WTC11 (cell line): ENCODE data around the gene LOC101059915.
"Not testable (repeated sequence)": the region's sequence is repeated elsewhere in the genome, so short reads cannot be mapped to it uniquely, and the experiment has no call there.

Experiments
- ATAC-seq: fragments of 200-7000 bp; cut with Tn5 transposase; 2 replicates; pipeline ENCODE4 v1.10.0; 2021; ENCODE audit warnings: mild to moderate bottlenecking, moderate library complexity
- CTCF ChIA-PET: fragments of 300-600 bp; sonication (Branson Sonifier 250); formaldehyde crosslinking; loops from one replicate; lab custom pipeline; 2021; ENCODE audit warnings: antibody characterized with exemption; lab: Charles Lee
- POLR2A ChIA-PET: fragments of 350-600 bp; sonication (Branson Sonifier 250); formaldehyde crosslinking; loops from one replicate; lab custom pipeline; 2021; ENCODE audit warnings: antibody characterized with exemption; lab: Charles Lee
- DNase-seq: peaks from one replicate; pipeline ENCODE4 v3.0.0; 2021; ENCODE audit warnings: low spot score
- H3K27ac Mint-ChIP-seq: 2 replicates; pipeline ENCODE4 v1.8.0; 2021; ENCODE audit warnings: mixed read lengths
- H3K27me3 Mint-ChIP-seq: 2 replicates; pipeline ENCODE4 v1.8.0; 2021; ENCODE audit warnings: low read depth, mild to moderate bottlenecking, moderate library complexity, mixed read lengths
- H3K36me3 Mint-ChIP-seq: 2 replicates; pipeline ENCODE4 v1.8.0; 2021; ENCODE audit warnings: mixed read lengths
- H3K4me1 Mint-ChIP-seq: 2 replicates; pipeline ENCODE4 v1.8.0; 2022; ENCODE audit warnings: mixed read lengths
- H3K4me3 Mint-ChIP-seq: 2 replicates; pipeline ENCODE4 v1.8.0; 2021; ENCODE audit warnings: mild to moderate bottlenecking, moderate library complexity, mixed read lengths
- H3K9me3 Mint-ChIP-seq: 2 replicates; pipeline ENCODE4 v1.8.0; 2021; ENCODE audit warnings: mixed read lengths
- AFF4 ChIP-seq: sonication (generic); formaldehyde crosslinking; IDR thresholded peaks from 2 replicates; pipeline ENCODE4 v1.8.1; 2023; ENCODE audit warnings: mild to moderate bottlenecking, missing genetic modification reagents, borderline replicate concordance
- ERG ChIP-seq: fragments of 250-450 bp; sonication (Bioruptor Pico); IDR thresholded peaks from 2 replicates; pipeline ENCODE4 v1.8.0; 2021; ENCODE audit warnings: mild to moderate bottlenecking
- HMGA2 ChIP-seq: fragments of 250-450 bp; sonication (Bioruptor Pico); IDR thresholded peaks from 2 replicates; pipeline ENCODE4 v1.4.0; 2021; ENCODE audit warnings: mild to moderate bottlenecking, moderate library complexity
- IRF1 ChIP-seq: sonication (generic); formaldehyde crosslinking; IDR thresholded peaks from 2 replicates; pipeline ENCODE4 v1.8.0; 2023; ENCODE audit warnings: missing genetic modification reagents
- IRF2 ChIP-seq: sonication (generic); formaldehyde crosslinking; IDR thresholded peaks from 2 replicates; pipeline ENCODE4 v1.8.0; 2022; ENCODE audit warnings: low read depth, missing genetic modification reagents, borderline replicate concordance
- JAZF1 ChIP-seq: fragments of 250-450 bp; sonication (Bioruptor Pico); IDR thresholded peaks from 2 replicates; pipeline ENCODE4 v1.9.0; 2021; ENCODE audit warnings: moderate library complexity, mild to moderate bottlenecking, inconsistent platforms
- KAT7 ChIP-seq: sonication (generic); formaldehyde crosslinking; IDR thresholded peaks from 2 replicates; pipeline ENCODE4 v1.8.1; 2023; ENCODE audit warnings: missing genetic modification reagents, mild to moderate bottlenecking, borderline replicate concordance
- MAX ChIP-seq: sonication (generic); formaldehyde crosslinking; IDR thresholded peaks from 2 replicates; pipeline ENCODE4 v1.8.0; 2022; ENCODE audit warnings: mild to moderate bottlenecking, missing genetic modification reagents
- PREB ChIP-seq: sonication (generic); formaldehyde crosslinking; IDR thresholded peaks from 2 replicates; pipeline ENCODE4 v1.8.1; 2022; ENCODE audit warnings: mild to moderate bottlenecking, missing genetic modification reagents, moderate library complexity, borderline replicate concordance
- SP1 ChIP-seq: sonication (generic); formaldehyde crosslinking; conservative IDR thresholded peaks from 2 replicates; pipeline ENCODE4 v1.8.1; 2022; ENCODE audit warnings: missing genetic modification reagents
- ZNF219 ChIP-seq: sonication (generic); formaldehyde crosslinking; IDR thresholded peaks from 2 replicates; pipeline ENCODE4 v1.8.0; 2023; ENCODE audit warnings: missing genetic modification reagents, mild to moderate bottlenecking, borderline replicate concordance
- ZNF281 ChIP-seq: sonication (generic); formaldehyde crosslinking; IDR thresholded peaks from 2 replicates; pipeline ENCODE4 v1.8.0; 2023; ENCODE audit warnings: mild to moderate bottlenecking, missing genetic modification reagents
- ZSCAN18 ChIP-seq: fragments of 250-450 bp; sonication (Bioruptor Pico); IDR thresholded peaks from 2 replicates; pipeline ENCODE4 v2.1.2; 2022; ENCODE audit warnings: mild to moderate bottlenecking, moderate library complexity

LOC101059915 gene

GRCh38 chrX:71676068-71676795 is 8.9 kb downstream of the LOC101059915 start:
- H3K27ac Mint-ChIP-seq, H3K4me1 Mint-ChIP-seq, DNase-seq, H3K36me3 Mint-ChIP-seq, POLR2A ChIA-PET, H3K4me3 Mint-ChIP-seq, CTCF ChIA-PET, ATAC-seq, H3K27me3 Mint-ChIP-seq, H3K9me3 Mint-ChIP-seq: not testable (repeated sequence)

- H3K9me3 Mint-ChIP-seq, H3K27me3 Mint-ChIP-seq, POLR2A ChIA-PET, H3K36me3 Mint-ChIP-seq, H3K4me1 Mint-ChIP-seq, H3K4me3 Mint-ChIP-seq, DNase-seq, CTCF ChIA-PET, H3K27ac Mint-ChIP-seq, ATAC-seq: not testable (repeated sequence)
Observed at GRCh38 chrX:71677195-71677594, 9.8 kb downstream of the LOC101059915 start.

- Mint-ChIP-seq H3K27me3 (no peaks in the 10 kb centered on the region; the same call in 1 of the 2 replicates), H3K4me1 (no peaks in the 10 kb centered on the region), H3K36me3 (no peaks in the 10 kb centered on the region; the same call in 1 of the 2 replicates), H3K27ac (no peak overlapping the region), H3K4me3 (no peak overlapping the region), H3K9me3 (peaks cover 2% of the 10 kb centered on the region; the same call in 1 of the 2 replicates)
- no peak for DNase-seq
- ChIA-PET POLR2A (no interaction called here), CTCF (no interaction called here)
- no peak for ATAC-seq
- TF ChIP-seq HMGA2 = no peak
- TF ChIP-seq AFF4 (CRISPR knock-in tag) = no peak
- no peak for TF ChIP-seq ZNF219 (CRISPR knock-in tag)
- no peak for TF ChIP-seq IRF2 (CRISPR knock-in tag)
- no peak for TF ChIP-seq JAZF1 (CRISPR knock-in tag)
- TF ChIP-seq ZSCAN18 (CRISPR knock-in tag) = no peak
- no peak for TF ChIP-seq ERG (CRISPR knock-in tag)
- no peak for TF ChIP-seq KAT7 (CRISPR knock-in tag)
- no peak for TF ChIP-seq MAX
- no peak for TF ChIP-seq SP1 (CRISPR knock-in tag)
- no peak for TF ChIP-seq PREB (CRISPR knock-in tag)
- TF ChIP-seq ZNF281 (CRISPR knock-in tag) = no peak
- no peak for TF ChIP-seq IRF1 (CRISPR knock-in tag)
Observed at GRCh38 chrX:71679575-71680207, 12.3 kb downstream of the LOC101059915 start.
